GM11168 (cell line): ENCODE data around the gene CRAMP1.

Source experiments
- in situ Hi-C: fragments of 300-500 bp; cut with MboI; formaldehyde crosslinking; loops from one replicate; pipeline ENCODE4 v1.12.0; 2022; ENCODE audit warnings: low sequenced_read_pairs; ENCODE audit not compliant: unreplicated experiment

CRAMP1 gene

DNA sequence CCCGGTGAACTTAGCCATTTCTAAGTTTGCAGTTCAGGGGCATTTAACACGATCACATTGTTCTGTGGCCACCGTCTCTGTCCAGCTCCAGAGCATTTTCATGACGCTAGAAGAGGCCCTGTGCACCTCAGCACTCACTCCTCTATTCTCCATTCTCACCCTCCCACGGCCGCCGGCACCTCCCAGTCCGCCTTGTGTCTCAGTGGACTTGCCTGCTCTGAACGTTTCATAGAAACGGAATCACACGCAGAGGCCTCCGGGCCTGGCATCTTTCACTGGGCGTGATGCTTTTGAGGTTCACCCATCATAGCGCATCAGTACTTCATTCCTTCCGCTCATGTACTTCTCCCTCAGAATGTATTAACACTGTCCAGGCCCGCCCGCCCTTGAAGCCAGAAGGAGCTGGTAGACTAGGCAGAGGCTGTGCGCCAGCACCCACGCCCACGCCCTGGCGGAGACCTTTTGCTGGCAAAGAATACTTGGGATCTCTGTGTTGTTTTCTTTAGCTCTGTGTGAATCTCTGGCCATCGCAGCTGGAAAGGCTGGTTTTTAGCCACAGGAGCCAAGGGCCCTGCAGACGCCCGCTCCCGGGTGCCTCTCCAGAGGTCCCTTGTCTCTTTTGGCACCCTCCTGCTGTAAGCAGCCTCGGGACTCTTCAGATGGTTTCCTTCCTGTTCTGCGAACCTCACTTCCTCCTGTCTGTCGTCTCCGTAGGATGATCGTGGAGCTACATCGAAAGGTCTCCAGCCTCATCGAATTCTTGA is 42.5 kb downstream of the CRAMP1 start:
- in situ Hi-C loops = no loop called here

DNA sequence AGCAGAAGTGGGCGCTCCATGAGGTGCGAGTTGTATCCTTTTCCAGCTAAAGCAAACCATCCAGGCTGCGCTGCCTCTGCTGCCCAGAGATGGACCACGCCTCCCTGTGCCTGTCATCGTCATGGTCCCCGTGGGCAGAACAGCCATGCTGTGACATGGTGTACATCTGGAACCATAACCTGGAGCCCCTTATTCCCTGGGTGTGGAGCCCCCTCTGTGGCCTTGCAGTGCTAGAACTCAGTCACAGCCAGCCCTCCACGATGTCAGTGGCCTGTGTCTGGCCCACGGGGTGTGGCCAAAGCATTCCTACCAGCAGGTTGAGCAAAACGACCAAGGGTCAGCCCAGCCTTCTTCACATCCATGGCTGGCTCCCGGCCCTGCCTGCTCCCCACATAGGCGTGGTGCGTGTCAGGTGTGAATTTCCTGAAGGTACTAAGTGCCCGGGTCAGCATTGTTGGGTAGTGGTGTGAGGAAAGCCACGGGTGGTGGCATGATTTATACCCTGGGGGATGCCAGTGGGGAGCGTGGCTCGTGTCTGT is 43.2 kb downstream of the CRAMP1 start:
- in situ Hi-C loops = no loop called here

DNA sequence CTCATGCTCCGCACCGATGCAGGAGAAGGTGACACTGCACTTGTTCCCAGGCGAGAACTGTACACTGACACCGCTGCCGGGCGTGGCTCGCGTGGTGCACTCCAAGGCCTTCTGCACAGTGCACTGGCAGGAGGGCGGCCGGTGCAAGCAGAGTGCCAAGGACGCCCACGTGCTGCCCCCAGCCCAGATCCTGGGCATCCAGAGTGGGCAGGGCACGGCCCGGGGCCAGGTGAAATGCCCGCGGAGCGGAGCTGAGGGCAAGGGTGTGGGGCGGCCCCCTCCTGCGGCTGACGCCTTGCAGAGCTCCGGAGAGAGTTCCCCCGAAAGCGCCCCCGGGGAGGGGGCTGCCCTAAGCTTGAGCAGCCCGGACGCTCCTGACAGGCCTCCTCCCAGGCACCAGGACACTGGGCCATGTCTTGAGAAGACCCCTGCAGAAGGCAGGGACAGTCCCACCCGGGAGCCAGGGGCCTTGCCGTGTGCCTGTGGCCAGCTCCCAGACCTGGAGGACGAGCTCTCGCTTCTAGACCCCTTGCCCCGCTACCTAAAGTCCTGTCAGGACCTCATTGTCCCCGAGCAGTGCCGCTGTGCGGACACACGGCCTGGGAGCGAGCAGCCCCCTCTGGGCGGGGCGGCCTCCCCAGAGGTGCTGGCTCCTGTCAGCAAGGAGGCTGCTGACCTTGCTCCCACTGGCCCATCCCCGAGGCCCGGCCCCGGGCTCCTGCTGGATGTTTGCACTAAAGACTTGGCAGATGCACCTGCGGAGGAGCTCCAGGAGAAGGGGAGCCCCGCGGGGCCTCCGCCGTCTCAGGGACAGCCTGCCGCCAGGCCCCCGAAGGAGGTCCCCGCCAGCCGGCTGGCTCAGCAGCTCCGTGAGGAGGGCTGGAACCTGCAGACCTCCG is 44.0 kb downstream of the CRAMP1 start:
- in situ Hi-C loops = no loop called here

DNA sequence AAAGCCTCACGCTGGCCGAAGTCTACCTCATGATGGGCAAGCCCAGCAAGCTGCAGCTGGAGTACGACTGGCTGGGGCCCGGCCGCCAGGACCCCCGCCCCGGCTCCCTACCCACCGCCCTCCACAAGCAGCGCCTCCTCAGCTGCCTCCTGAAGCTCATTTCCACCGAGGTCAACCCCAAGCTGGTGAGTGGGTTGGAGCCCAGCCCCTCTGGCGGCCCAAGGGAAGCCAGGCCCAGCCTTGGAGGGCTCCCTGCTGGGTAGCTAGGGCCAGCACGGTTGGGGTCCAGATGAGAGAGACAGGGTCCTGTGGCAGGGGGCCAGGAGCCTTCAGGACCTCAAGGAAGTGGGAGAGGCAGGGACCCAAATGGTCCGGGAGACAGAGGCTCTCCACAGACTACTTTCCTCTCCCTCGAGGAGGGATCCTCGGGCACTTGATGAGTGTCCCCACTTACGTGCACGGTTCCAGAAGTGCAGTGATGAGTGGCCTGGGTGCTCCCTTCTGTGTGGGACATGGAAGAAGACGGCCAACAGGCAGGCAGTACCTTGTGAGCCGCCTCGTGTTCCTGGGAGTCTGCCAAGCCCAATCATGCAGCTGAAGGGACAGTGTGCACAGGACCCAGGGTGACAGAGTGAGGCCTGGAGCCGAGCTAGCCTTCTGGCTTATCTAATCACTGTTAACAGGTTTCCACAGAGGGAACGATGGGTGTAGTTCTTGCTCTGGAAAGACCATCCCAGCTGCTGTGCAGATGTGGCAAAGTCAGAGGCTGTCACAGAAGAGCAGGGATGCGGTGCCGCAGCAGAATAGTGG is 44.9 kb downstream of the CRAMP1 start:
- in situ Hi-C loops = no loop called here

DNA sequence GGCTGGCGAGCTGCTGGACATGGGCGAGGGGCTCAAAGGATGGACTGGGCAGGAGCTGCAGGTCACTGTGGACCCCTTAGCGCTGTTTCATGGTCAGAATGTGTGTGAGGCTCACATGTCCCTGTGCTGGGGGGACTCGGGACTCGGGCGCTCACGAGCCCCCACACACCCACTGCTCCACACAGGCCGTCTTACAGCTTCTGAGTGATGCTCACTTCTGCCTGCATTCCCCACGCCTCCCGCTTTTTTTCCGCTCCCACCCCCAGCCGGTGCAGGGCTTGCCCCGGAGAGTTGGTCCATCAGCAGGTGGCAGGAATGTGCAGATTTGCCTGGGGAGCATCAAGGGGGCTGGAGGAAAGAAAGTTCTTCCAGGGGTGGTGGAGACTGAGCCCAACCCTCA is 45.7 kb downstream of the CRAMP1 start:
- in situ Hi-C loops = no loop called here

DNA sequence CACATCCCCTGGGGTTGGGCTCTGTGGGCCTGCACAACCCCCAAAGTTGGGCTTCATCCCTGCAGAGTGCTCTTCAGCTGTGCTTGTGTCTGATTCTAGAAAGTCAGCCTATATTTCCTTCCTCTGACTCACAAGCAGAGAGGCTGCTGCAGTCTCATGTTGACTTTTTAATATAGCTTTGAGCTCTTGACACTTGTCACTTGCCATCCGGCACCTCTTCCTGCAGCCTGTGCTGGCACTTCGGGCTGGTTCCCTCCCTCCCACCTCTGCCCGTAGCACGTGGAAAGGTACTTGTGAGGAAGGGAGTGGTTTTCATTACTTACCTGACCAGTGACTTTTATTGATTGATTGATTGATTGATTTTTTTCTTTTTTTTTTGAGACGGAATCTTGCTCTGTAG is 46.9 kb downstream of the CRAMP1 start:
- in situ Hi-C loops = no loop called here

DNA sequence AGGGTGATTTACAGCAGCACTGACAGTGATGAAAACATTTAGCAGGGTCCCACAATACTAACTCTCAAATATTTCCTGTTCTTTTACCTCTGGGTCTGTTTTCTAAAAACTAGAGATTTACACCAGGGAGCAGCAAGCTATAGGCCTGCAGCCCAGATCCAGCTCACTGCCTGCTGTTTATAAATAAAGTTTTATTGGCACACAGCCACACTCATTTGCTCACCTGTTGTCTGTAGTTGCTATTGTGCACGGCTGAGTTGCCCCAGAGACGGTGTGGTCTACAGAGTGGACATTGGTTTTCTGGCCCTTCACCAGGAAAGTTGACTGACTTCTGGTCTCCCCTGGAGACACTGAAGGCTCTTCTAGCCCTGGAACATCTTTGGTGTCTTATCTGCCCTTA is 49.7 kb downstream of the CRAMP1 start:
- in situ Hi-C loops = no loop called here

DNA sequence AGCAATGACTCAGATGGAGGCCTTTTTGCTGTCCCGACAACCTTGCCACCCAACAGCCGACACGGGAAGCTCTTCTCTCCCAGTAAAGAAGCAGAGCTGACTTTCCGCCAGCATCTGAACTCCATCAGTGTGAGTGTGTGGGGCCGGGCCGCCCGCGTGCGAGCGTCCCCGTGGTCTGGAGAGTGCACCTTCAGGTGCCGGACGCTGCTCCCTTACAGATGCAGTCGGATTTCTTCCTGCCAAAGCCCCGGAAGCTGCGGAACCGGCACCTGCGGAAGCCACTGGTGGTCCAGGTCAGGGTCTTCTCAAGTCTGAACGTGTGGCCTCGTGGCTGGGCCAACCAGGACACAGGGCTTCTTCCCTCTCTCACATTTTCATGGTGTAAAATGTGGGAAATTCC is 50.4 kb downstream of the CRAMP1 start:
- in situ Hi-C loops = no loop called here

DNA sequence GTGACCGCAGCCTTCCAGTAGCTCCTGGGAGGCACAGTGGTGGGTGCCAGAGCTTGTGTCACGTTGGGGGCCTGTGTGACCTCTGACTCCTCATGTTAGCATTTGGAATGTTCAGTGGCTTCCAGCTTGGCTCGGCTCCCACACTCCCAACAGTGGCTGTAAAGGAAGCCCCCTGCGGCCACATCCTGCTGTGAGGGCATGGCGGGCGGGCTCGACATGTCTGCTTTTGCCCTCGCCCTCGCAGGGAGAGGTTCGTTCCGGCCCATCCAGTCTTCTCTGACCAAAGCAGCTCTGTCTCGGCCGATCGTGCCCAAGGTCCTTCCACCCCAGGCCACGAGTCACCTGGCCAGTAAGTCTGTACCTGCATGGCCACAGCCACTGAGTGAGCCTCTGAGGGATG is 53.7 kb downstream of the CRAMP1 start:
- in situ Hi-C loops = no loop called here

DNA sequence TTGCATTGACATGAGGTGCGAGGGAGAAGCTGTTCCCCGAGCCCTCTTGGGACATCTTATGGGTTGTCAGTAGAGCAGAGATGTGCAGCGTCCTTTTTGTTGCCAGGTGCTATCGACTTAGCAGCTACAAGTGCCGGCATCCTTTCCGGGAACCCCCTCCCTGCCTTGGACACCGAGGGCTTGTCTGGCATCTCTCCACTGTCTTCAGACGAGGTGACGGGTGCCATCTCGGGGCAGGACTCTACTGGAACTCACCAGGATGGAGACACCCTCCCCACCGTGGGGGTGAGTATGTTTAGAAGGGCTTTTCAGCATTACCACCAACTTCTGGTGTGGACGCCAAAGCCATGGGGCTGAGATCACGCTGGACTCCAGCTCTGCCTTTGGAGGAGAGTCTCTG is 54.2 kb downstream of the CRAMP1 start:
- in situ Hi-C loops = no loop called here

DNA sequence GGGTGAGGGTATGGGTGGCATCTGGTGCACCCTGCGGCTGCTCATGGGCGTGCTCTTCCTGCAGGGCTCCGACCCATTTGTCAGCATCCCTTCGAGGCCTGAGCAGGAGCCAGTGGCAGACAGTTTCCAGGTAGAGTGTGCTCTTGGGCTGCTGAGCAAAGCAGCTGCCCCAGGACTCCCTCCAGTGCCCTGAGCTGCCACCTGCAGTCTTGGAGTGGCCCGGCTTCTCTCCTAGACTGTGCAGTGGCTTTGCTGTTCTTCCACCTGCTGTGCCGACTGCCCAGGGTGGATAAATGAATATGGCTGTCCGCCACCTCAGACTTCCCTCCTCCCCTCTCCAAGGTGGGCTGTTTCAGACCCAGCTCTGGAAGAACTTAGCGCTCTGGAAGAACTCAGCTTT is 55.1 kb downstream of the CRAMP1 start:
- in situ Hi-C loops = no loop called here

DNA sequence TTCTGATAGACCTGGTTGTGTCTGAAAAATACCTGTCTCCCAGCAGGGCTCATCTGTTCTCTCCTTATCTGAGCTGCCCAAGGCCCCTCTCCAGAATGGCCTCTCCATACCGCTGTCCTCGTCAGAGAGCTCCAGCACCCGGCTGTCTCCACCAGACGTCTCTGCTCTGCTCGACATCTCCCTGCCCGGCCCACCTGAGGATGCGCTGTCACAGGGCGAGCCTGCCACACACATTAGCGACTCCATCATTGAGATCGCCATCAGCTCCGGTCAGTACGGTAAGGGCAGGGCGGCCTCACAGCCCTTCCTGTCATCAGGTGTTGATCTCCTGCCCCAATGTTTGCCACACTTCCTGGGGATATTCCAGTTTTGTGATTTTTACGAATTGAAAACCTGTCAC is 55.8 kb downstream of the CRAMP1 start:
- in situ Hi-C loops = no loop called here

DNA sequence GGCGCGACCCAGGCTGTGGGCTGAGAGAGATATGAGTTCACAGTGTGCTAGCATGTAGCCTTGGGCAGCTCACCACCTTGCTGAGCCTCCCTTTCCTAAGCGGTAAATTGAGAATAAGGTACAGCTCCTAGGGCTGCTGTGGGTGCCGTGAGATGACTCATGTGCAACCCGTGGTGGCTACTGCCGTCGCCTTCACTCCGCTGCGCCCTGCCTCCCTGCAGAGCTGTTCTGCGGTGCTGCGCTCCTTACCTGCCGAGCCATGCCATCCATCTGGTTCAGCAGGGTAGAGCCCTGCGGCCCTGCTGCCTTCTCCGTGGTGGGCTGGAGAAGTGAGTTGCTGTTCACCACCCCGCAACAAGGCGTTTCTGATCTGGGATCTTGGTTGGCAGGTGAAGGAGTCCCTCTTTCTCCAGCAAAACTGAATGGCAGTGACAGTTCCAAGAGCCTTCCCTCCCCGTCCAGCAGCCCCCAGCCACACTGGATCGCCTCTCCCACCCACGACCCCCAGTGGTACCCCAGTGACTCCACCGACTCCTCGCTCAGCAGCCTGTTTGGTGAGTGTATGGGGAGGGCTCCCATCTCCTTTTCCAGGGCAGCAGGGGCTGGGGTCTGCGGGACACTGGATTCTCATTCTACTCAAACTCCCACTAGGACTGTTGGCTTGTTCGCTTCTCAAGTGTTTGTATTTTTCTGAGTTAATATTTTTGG is 56.6 kb downstream of the CRAMP1 start:
- in situ Hi-C loops = no loop called here

DNA sequence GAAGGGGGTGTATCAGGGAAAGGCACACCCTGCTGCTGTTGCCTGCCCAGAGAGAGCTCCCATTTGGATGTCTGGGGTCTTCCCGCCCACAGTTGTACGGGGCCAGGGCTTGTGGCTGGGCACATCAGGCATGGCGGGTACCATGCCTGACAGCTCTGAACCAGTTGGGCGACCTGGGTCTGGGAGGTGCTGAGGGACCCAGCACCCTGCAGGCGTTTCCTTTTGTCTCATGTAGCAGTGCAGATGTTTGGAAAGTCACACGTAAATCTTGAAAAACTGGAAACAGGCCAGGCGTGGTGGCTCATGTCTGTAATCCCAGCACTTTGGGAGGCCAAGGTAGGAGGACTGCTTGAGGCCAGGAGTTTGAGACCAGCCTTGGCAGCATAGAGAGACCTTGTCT is 57.5 kb downstream of the CRAMP1 start:
- in situ Hi-C loops = no loop called here

DNA sequence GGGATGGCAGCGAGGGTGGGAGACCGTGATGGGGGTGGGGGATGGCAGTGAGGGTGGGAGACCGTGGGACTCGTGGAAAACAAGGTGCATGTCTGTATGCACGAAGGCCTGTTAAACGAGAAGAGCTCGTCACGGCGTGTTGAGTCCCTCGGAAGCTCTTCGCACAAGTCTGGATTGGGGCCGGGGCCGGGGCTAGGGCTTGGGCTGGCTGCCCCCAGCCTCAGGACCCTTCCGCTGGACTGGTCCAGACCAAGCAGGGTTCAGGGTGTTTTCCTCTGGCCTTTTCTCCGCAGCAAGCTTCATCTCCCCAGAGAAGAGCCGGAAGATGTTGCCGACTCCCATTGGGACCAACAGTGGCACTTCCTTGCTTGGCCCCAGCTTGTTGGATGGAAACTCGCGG is 58.2 kb downstream of the CRAMP1 start:
- in situ Hi-C loops = no loop called here

DNA sequence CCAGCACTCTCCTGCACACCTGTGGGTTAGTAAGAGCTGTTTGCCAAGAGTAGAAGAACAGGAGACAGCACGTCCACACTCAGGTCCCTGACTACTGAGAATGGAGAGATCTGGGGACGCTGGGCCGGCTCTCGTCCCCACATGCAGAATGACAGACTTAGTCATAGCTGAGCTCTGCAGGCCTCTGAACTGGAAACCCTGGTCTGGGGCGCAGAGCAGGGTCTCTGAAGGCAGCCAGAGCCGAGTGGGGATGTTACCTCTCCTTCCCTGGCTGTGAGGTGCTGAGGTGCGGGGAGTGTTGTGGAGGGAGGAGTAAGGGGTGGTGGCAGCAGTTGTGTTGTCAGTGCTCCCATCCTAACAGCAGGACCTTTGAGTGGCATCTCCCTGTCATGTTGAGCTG is 58.7 kb downstream of the CRAMP1 start:
- in situ Hi-C loops = no loop called here

DNA sequence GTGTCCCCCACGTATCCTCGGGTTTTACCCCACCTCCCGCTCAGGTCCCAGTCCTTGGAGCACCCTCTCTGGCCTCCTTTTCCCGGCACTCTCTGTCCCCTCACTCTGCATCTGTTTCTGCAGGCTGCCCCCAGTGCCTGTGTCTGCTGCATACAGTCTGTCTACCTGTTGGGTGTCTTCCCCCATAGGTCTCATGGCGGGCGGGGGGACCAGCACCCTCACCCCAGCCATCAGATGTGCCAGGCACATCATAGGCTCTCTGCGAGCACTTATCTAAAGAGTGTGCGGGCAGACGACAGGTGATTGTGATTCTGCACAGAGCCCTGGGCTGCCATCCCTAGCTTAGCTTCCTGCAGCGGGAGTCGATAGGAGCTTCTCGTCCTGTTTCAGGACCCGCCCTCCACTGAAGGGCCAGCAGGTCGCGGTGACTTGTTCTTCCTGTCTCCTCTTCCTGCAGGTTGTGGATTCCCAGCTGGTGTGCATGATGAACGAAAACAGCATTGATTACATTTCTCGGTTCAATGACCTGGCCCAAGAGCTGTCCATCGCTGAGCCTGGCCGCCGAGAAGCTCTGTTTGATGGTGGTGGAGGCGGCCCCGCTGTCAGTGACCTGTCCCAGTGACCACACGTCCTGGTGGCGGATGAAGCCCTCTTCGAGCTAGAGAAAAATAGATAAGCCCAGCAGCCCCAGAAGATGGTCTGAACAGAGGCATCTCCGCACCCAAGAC is 61.4 kb downstream of the CRAMP1 start:
- in situ Hi-C loops = no loop called here

DNA sequence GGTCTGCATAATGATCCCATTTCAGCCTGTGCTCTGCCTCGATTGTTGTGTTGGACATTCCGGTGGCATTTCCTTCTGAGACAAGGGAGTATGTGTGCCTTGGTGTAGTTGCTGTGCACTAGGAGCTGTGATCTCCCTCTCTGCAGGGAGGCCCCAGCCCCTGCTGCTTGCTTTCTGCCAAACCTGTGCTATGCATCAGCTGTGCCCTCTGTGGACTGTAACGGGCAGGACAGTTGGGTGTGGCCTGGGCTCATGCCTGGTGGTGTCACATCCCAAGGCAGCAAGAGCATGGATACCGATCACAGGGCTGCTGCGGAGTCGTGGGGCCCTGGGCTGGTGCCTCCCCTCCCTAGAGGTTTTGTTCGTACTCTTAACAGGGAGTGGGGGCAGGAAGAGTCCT is 62.1 kb downstream of the CRAMP1 start:
- in situ Hi-C loops = no loop called here
